ENCODE data around the gene B4GALNT2. TPM values are rescaled to one million over a fixed set of nuclear protein-coding genes. Genes with fewer than 3 reads are reported as not detected.

Gene B4GALNT2
- polyA plus RNA-seq, 3 donors, result not detected

DNA sequence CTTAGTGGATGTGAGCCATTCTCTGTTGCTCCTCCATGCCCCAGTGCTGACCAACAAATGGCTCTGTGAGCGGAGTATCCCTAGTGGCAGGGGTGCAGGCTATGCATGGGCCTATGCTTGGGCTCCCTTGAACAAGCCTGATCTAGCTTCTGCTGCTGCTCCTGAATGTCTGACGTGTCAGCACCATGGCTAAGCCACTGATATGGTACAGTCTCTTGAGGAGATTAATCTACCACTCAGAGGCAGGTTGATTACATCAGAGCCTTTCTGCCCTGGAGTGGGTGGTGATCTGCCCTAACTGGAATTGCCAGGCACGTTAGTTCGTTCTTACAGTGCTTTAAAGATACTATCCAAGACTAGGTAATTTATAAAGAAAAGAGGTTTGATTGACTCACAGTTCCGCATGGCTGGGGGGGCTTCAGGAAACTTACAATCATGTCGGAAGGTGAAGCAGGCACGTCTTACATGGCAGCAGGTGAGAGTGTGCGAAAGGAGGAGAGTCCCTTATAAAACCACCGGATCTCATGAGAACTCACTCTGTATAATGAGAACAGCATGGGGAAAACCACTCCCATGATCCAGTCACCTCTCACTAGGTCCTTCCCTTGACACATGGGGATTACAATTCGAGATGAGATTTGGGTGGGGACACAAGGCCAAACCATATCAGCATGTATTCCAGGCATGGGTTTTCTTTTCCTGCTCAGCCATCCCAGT is 41.5 kb upstream of the B4GALNT2 start:
- Histone ChIP-seq H3K27me3 (ENCODE audit: control insufficient read depth in 2 of 2, insufficient read depth in 2 of 2, low read length in 2 of 2) (peaks cover 0 to 2% of the 10 kb centered on the region in 2 donors), H3K4me2 (replicated peaks; ENCODE audit: extremely low read depth, low read length, poor library complexity, severe bottlenecking) (no peak overlapping the region), H3K27ac (ENCODE audit: low read depth in 1 of 2, low read length in 2 of 2) (no peak overlapping the region), H2AFZ (ENCODE audit: insufficient read depth, low read depth, low read length, poor library complexity, severe bottlenecking) (no peak overlapping the region), H3K4me1 (ENCODE audit: control insufficient read depth in 1 of 2, insufficient read depth in 2 of 2, low read length in 2 of 2) (no peaks in the 10 kb centered on the region), H3K9ac (ENCODE audit: insufficient read depth, low read length, poor library complexity, severe bottlenecking) (no peak overlapping the region), H3K4me3 (replicated peaks in 1 of 3; ENCODE audit: low read depth in 2 of 3, low read length in 3 of 3) (no peak overlapping the region), H3K79me2 (ENCODE audit: insufficient read depth, low read length) (no peaks in the 10 kb centered on the region), H3K9me3 (replicated peaks in 1 of 2; ENCODE audit: control insufficient read depth in 1 of 2, insufficient read depth in 1 of 2, low read length in 2 of 2) (no peaks in the 10 kb centered on the region), H4K20me1 (ENCODE audit: insufficient read depth, low read length) (no peaks in the 10 kb centered on the region), H3K36me3 (replicated peaks in 1 of 2; ENCODE audit: control insufficient read depth in 1 of 2, insufficient read depth in 2 of 2, low read length in 2 of 2) (no peaks in the 10 kb centered on the region)
- Mint-ChIP-seq H3K36me3 (no peaks in the 10 kb centered on the region), H3K4me1 (no peaks in the 10 kb centered on the region), H3K27me3 (ENCODE audit: low read depth in 3 of 3) (peaks cover 3 to 11% (median 11%) of the 10 kb centered on the region in 3 donors), H3K27ac (no peak overlapping the region), H3K4me3 (no peak overlapping the region), H3K9me3 (peaks cover 0 to 14% (median 3%) of the 10 kb centered on the region in 7 donors)
- 95% methylated on average over 2 of the region's 10 CpGs for WGBS (ENCODE audit: insufficient coverage)
- TF ChIP-seq, protein P1, sequence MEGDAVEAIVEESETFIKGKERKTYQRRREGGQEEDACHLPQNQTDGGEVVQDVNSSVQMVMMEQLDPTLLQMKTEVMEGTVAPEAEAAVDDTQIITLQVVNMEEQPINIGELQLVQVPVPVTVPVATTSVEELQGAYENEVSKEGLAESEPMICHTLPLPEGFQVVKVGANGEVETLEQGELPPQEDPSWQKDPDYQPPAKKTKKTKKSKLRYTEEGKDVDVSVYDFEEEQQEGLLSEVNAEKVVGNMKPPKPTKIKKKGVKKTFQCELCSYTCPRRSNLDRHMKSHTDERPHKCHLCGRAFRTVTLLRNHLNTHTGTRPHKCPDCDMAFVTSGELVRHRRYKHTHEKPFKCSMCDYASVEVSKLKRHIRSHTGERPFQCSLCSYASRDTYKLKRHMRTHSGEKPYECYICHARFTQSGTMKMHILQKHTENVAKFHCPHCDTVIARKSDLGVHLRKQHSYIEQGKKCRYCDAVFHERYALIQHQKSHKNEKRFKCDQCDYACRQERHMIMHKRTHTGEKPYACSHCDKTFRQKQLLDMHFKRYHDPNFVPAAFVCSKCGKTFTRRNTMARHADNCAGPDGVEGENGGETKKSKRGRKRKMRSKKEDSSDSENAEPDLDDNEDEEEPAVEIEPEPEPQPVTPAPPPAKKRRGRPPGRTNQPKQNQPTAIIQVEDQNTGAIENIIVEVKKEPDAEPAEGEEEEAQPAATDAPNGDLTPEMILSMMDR (IDR thresholded peaks at IDR 0.05), result no peak
- DNase-seq, result no peak
- intact Hi-C loops (cut with micrococcal nuclease), result no loop called here

DNA sequence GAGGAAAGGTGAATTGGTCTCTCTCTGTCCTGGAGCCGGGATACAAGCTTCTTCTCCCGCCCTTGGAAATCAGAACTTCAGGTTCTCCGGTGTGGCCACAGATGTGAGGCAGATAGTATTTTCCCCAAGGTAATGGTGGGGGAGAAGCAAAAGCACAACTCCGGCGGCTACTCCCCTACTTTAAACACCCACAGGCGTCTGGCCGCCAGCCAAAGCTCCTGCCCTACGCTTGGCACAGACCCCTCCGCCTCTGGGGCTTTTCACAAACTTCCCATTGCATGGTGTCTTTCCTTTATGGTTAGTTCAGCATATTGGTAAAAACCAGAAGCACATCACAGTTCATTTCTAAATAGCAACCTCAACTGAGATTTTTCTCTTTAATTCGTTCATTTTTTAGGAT is 39.4 kb upstream of the B4GALNT2 start:
- H3K4me2 ChIP-seq (replicated peaks; ENCODE audit: extremely low read depth, low read length, poor library complexity, severe bottlenecking), result no peak overlapping the region
- no peaks in the 10 kb centered on the region for H3K27me3 ChIP-seq (ENCODE audit: control insufficient read depth in 2 of 2, insufficient read depth in 2 of 2, low read length in 2 of 2)
- no peaks in the 10 kb centered on the region for H3K9me3 ChIP-seq (replicated peaks in 1 of 2; ENCODE audit: control insufficient read depth in 1 of 2, insufficient read depth in 1 of 2, low read length in 2 of 2)
- WGBS (ENCODE audit: insufficient coverage), result no CpG with 5 or more reads among the region's 10 CpGs
- no peaks in the 10 kb centered on the region for H3K4me1 ChIP-seq (ENCODE audit: control insufficient read depth in 1 of 2, insufficient read depth in 2 of 2, low read length in 2 of 2)
- TF ChIP-seq, protein P1 (IDR thresholded peaks at IDR 0.05), result no peak
- H3K9ac ChIP-seq (ENCODE audit: insufficient read depth, low read length, poor library complexity, severe bottlenecking), result no peak overlapping the region
- no peaks in the 10 kb centered on the region for H4K20me1 ChIP-seq (ENCODE audit: insufficient read depth, low read length)
- H3K36me3 ChIP-seq (replicated peaks in 1 of 2; ENCODE audit: control insufficient read depth in 1 of 2, insufficient read depth in 2 of 2, low read length in 2 of 2), result no peaks in the 10 kb centered on the region
- no peak overlapping the region for H2AFZ ChIP-seq (ENCODE audit: insufficient read depth, low read depth, low read length, poor library complexity, severe bottlenecking)
- H3K79me2 ChIP-seq (ENCODE audit: insufficient read depth, low read length), result no peaks in the 10 kb centered on the region
- no peak for DNase-seq
- H3K27me3 Mint-ChIP-seq (ENCODE audit: low read depth in 3 of 3), result peaks cover 2 to 6% (median 4%) of the 10 kb centered on the region in 3 donors
- H3K27ac ChIP-seq (ENCODE audit: low read depth in 1 of 2, low read length in 2 of 2), result no peak overlapping the region
- H3K27ac Mint-ChIP-seq, result no peak overlapping the region
- no peak overlapping the region for H3K4me3 Mint-ChIP-seq
- H3K9me3 Mint-ChIP-seq, result peaks cover 0 to 11% (median 3%) of the 10 kb centered on the region in 7 donors
- intact Hi-C loops (cut with micrococcal nuclease), result no loop called here
- H3K4me1 Mint-ChIP-seq, result no peaks in the 10 kb centered on the region
- H3K4me3 ChIP-seq (replicated peaks in 1 of 3; ENCODE audit: low read depth in 2 of 3, low read length in 3 of 3), result no peak overlapping the region
- no peaks in the 10 kb centered on the region for H3K36me3 Mint-ChIP-seq
